H1 (cell line): Measurements from ENCODE around the gene MRTO4. TPM values are rescaled to one million over a fixed set of nuclear protein-coding genes. Genes with fewer than 3 reads are reported as not detected.

Experiments
- CTCF ChIA-PET: fragments of 300-600 bp; sonication (Branson Sonifier 250); formaldehyde crosslinking; loops from one replicate; lab custom pipeline; 2021; ENCODE audit not compliant: partially characterized antibody; lab: Charles Lee
- POLR2A ChIA-PET: fragments of 300-600 bp; sonication (Branson Sonifier 250); formaldehyde crosslinking; loops from one replicate; lab custom pipeline; 2021; ENCODE audit warnings: inconsistent platforms; ENCODE audit not compliant: partially characterized antibody; lab: Charles Lee
- DNase-seq, 2 experiments: peaks; one replicate each; pipeline versions ENCODE4 v3.0.0 to v3.0.0-alpha.2; 2010 to 2022; ENCODE audit warnings: low spot score in 2 of 2, low read depth in 1 of 2, mixed read lengths in 1 of 2
- FAIRE-seq: peaks from 2 replicates; lab custom pipeline; 2011; peaks lifted over from hg19 to GRCh38; lab: Jason Lieb, UNC
- H2AFZ ChIP-seq: 2 replicates; pipeline ENCODE4 v1.8.1; 2012; ENCODE audit warnings: low read length, inconsistent platforms
- H2AK5ac ChIP-seq: 2 replicates; pipeline ENCODE4 v1.6.1; 2013; ENCODE audit warnings: low read depth, low read length
- H2BK120ac ChIP-seq: replicated peaks from 2 replicates; pipeline ENCODE3; 2013; ENCODE audit warnings: low read depth, low read length, inconsistent platforms
- H2BK12ac ChIP-seq: 2 replicates; pipeline ENCODE4 v1.6.1; 2013; ENCODE audit warnings: low read depth, low read length
- H2BK15ac ChIP-seq: 2 replicates; pipeline ENCODE4 v1.6.1; 2013; ENCODE audit warnings: low read length
- H2BK20ac ChIP-seq: 2 replicates; pipeline ENCODE4 v1.6.1; 2013; ENCODE audit warnings: low read length
- H2BK5ac ChIP-seq: 2 replicates; pipeline ENCODE4 v1.6.1; 2013; ENCODE audit warnings: low read depth, low read length
- H3K14ac ChIP-seq: 2 replicates; pipeline ENCODE4 v1.6.1; 2013; ENCODE audit warnings: inconsistent platforms; ENCODE audit not compliant: insufficient read length
- H3K18ac ChIP-seq: 2 replicates; pipeline ENCODE4 v1.6.1; 2013; ENCODE audit warnings: low read length; ENCODE audit errors: extremely low read depth
- H3K23ac ChIP-seq: 2 replicates; pipeline ENCODE4 v1.6.1; 2013; ENCODE audit warnings: inconsistent platforms; ENCODE audit not compliant: insufficient read length
- H3K23me2 ChIP-seq: 2 replicates; pipeline ENCODE4 v1.6.1; 2013; ENCODE audit warnings: low read depth, low read length
- H3K27ac ChIP-seq: 2 replicates; pipeline ENCODE4 v1.6.1; 2011; ENCODE audit warnings: low read depth, low read length, inconsistent platforms
- H3K27me3 ChIP-seq, 4 experiments: replicated peaks in 1 of 4; 1 replicate in 1 of 4; 2 replicates in 3 of 4; pipeline versions ENCODE4 v1.6.1 to v1.8.1; 2011 to 2013; ENCODE audit warnings: low read length in 3 of 4, mild to moderate bottlenecking in 3 of 4, inconsistent platforms in 2 of 4, mixed read lengths in 2 of 4, moderate library complexity in 1 of 4; ENCODE audit not compliant: control insufficient read depth in 3 of 4, insufficient read depth in 3 of 4; ENCODE audit errors: extremely low read depth in 1 of 4
- H3K36me3 ChIP-seq, 4 experiments: 2 replicates each; pipeline versions ENCODE4 v1.6.1 to v1.8.1; 2011 to 2013; ENCODE audit warnings: mild to moderate bottlenecking in 4 of 4, low read length in 3 of 4, moderate library complexity in 2 of 4, control low read depth in 1 of 4, inconsistent platforms in 1 of 4; ENCODE audit not compliant: insufficient read depth in 4 of 4, control insufficient read depth in 2 of 4
- H3K4ac ChIP-seq: replicated peaks from 2 replicates; pipeline ENCODE3; 2013; ENCODE audit warnings: low read length, low read depth, mixed read lengths, inconsistent platforms; ENCODE audit not compliant: insufficient read length
- H3K4me1 ChIP-seq, 4 experiments: replicated peaks in 1 of 4; 1 replicate in 1 of 4; 2 replicates in 3 of 4; pipeline versions ENCODE4 v1.6.1 to v1.8.1; 2011 to 2013; ENCODE audit warnings: low read length in 3 of 4, inconsistent platforms in 2 of 4, mixed read lengths in 1 of 4; ENCODE audit not compliant: insufficient read depth in 4 of 4, control insufficient read depth in 3 of 4
- H3K4me2 ChIP-seq, 2 experiments: 2 replicates each; pipeline versions ENCODE4 v1.6.1 to v1.8.1; 2011 to 2013; ENCODE audit warnings: low read depth in 2 of 2, low read length in 2 of 2, control low read depth in 1 of 2, inconsistent platforms in 1 of 2, mild to moderate bottlenecking in 1 of 2; ENCODE audit not compliant: insufficient read depth in 1 of 2
- H3K4me3 ChIP-seq, 4 experiments: fragments of 200-600, 300-600 bp in 1 of 4; sonication (generic), shearing (Covaris generic), sonication (Bioruptor Twin) in 1 of 4; 2 replicates each; pipeline versions ENCODE4 v1.5.1 to v1.8.1; 2011 to 2016; ENCODE audit warnings: low read length in 4 of 4, low read depth in 3 of 4, control low read depth in 2 of 4, inconsistent platforms in 2 of 4, mild to moderate bottlenecking in 2 of 4, mixed read lengths in 1 of 4, moderate library complexity in 1 of 4; ENCODE audit not compliant: insufficient read depth in 2 of 4; ENCODE audit errors: extremely low read depth in 1 of 4
- H3K56ac ChIP-seq: replicated peaks from 2 replicates; pipeline ENCODE3; 2013; ENCODE audit warnings: low read depth, mild to moderate bottlenecking, mixed read lengths, low read length, inconsistent platforms; ENCODE audit not compliant: insufficient read length
- H3K79me1 ChIP-seq: 2 replicates; pipeline ENCODE4 v1.6.1; 2013; ENCODE audit warnings: low read depth, low read length, control low read depth
- H3K79me2 ChIP-seq, 2 experiments: 2 replicates each; pipeline versions ENCODE4 v1.6.1 to v1.8.1; 2012 to 2013; ENCODE audit warnings: low read length in 2 of 2, mild to moderate bottlenecking in 2 of 2, inconsistent platforms in 1 of 2; ENCODE audit not compliant: insufficient read depth in 2 of 2, control insufficient read depth in 1 of 2
- H3K9ac ChIP-seq, 4 experiments: replicated peaks in 1 of 4; 1 replicate in 1 of 4; 2 replicates in 3 of 4; pipeline versions ENCODE4 v1.6.1 to v1.8.1; 2011 to 2013; ENCODE audit warnings: low read depth in 3 of 4, low read length in 3 of 4, control low read depth in 2 of 4, mild to moderate bottlenecking in 2 of 4, moderate library complexity in 2 of 4, inconsistent platforms in 1 of 4; ENCODE audit errors: extremely low read depth in 1 of 4
- H3K9me3 ChIP-seq, 2 experiments: 2 replicates each; pipeline versions ENCODE4 v1.6.1 to v1.8.1; 2012 to 2013; ENCODE audit warnings: mild to moderate bottlenecking in 2 of 2, moderate library complexity in 2 of 2, control low read depth in 1 of 2, inconsistent platforms in 1 of 2, low read depth in 1 of 2, low read length in 1 of 2, mixed read lengths in 1 of 2; ENCODE audit not compliant: insufficient read depth in 2 of 2
- H4K20me1 ChIP-seq, 2 experiments: replicated peaks in 1 of 2; 2 replicates each; pipeline versions ENCODE3 to v1.8.1; 2011 to 2013; ENCODE audit warnings: inconsistent platforms in 2 of 2, low read length in 2 of 2, mild to moderate bottlenecking in 1 of 2; ENCODE audit not compliant: insufficient read depth in 2 of 2, control insufficient read depth in 1 of 2
- H4K5ac ChIP-seq: 2 replicates; pipeline ENCODE4 v1.6.1; 2013; ENCODE audit warnings: low read length, low read depth, mixed read lengths, inconsistent platforms; ENCODE audit not compliant: insufficient read length
- H4K8ac ChIP-seq: 2 replicates; pipeline ENCODE4 v1.8.0; 2013; ENCODE audit warnings: mild to moderate bottlenecking, moderate library complexity, low read length, inconsistent platforms; ENCODE audit not compliant: insufficient read depth; ENCODE audit errors: extremely low read depth
- H4K91ac ChIP-seq: replicated peaks from 2 replicates; pipeline ENCODE3; 2013; ENCODE audit warnings: low read length, mixed read lengths, inconsistent platforms; ENCODE audit not compliant: insufficient read length
- CEBPB ChIP-seq: IDR thresholded peaks from 2 replicates; pipeline ENCODE4 v1.6.1; 2012; ENCODE audit warnings: low read depth, low read length
- EGR1 ChIP-seq: IDR thresholded peaks from 2 replicates; pipeline ENCODE4 v1.6.1; 2011; ENCODE audit warnings: low read depth, low read length, borderline replicate concordance
- FOSL1 ChIP-seq: IDR thresholded peaks from 2 replicates; pipeline ENCODE4 v1.6.1; 2011; ENCODE audit warnings: mild to moderate bottlenecking, low read depth, low read length, moderate library complexity; ENCODE audit not compliant: insufficient read depth
- JUND ChIP-seq: IDR thresholded peaks from 2 replicates; pipeline ENCODE4 v1.6.1; 2011; ENCODE audit warnings: mild to moderate bottlenecking, improper control_type of control experiment, low read length
- KDM4A ChIP-seq: IDR thresholded peaks from one replicate; pipeline ENCODE4 v1.7.1; 2012; ENCODE audit warnings: low read depth, mild to moderate bottlenecking, moderate library complexity, low read length, inconsistent platforms; ENCODE audit not compliant: severe bottlenecking
- MAFK ChIP-seq: IDR thresholded peaks from 2 replicates; pipeline ENCODE4 v1.6.1; 2012; ENCODE audit warnings: low read depth, mild to moderate bottlenecking, improper control_type of control experiment, low read length
- POLR2A ChIP-seq, 2 experiments: IDR thresholded peaks; 1 replicate in 1 of 2; 2 replicates in 1 of 2; pipeline ENCODE4 v1.6.1; 2011; ENCODE audit warnings: low read depth in 2 of 2, low read length in 2 of 2, mild to moderate bottlenecking in 2 of 2; ENCODE audit errors: control extremely low read depth in 1 of 2
- RBBP5 ChIP-seq: IDR thresholded peaks from 2 replicates; pipeline ENCODE4 v1.7.1; 2012; ENCODE audit warnings: low read depth, mild to moderate bottlenecking, inconsistent platforms, low read length, moderate library complexity, borderline replicate concordance
- SIRT6 ChIP-seq: IDR thresholded peaks from one replicate; pipeline ENCODE4 v1.7.1; 2012; ENCODE audit warnings: low read length, inconsistent platforms
- SP1 ChIP-seq: IDR thresholded peaks from 2 replicates; pipeline ENCODE4 v1.6.1; 2011; ENCODE audit warnings: low read depth, low read length
- USF2 ChIP-seq: IDR thresholded peaks from 2 replicates; pipeline ENCODE4 v1.6.1; 2011; ENCODE audit warnings: low read length, improper control_type of control experiment
- WGBS, 2 experiments: shearing (Covaris generic) in 1 of 2; methylation state at CpG; one replicate each; pipeline versions ENCODE4 v1.1.6 to v1.1.7; 2013 to 2015; ENCODE audit warnings: low lambda C conversion rate in 2 of 2, mixed read lengths in 2 of 2, inconsistent platforms in 1 of 2, low coverage in 1 of 2, missing lambda C conversion rate in 1 of 2; ENCODE audit not compliant: insufficient replicate concordance in 2 of 2, insufficient coverage in 1 of 2, insufficient read length in 1 of 2; ENCODE audit errors: extremely low coverage in 1 of 2, missing lambda C conversion rate in 1 of 2; 5-methylcytosine and 5-hydroxymethylcytosine counted together
- polyA plus RNA-seq, 7 experiments: library from polyadenylated mRNA; depleted of rRNA in 3 of 7; stranded (reverse) in 5 of 7; unstranded in 2 of 7; fragments of >200 nt in 5 of 7; fragments of 200-250 nt in 2 of 7; gene quantifications; 1 replicate in 5 of 7; 2 replicates in 1 of 7; 4 replicates in 1 of 7; pipeline versions ENCODE4 v1.2.1 to v1.2.3, GENCODE V29; 2011 to 2013; ENCODE audit warnings: missing spikeins in 2 of 7, mixed read lengths in 2 of 7
- total RNA-seq: library from RNA; stranded (reverse); fragmentation: NEBNext Ultra II Directional; extraction: Animal tissue kit (Norgen Biotek cat#: 25700); gene quantifications from 2 replicates; pipeline ENCODE4 v1.2.1, GENCODE V29; 2021

The MRTO4 gene
- total and polyA plus RNA-seq, 2 of the 8 experiments (the other 6 are each of a cell fraction or from before 2014, with no cell fraction given): 36.9 to 64.3 TPM

DNA sequence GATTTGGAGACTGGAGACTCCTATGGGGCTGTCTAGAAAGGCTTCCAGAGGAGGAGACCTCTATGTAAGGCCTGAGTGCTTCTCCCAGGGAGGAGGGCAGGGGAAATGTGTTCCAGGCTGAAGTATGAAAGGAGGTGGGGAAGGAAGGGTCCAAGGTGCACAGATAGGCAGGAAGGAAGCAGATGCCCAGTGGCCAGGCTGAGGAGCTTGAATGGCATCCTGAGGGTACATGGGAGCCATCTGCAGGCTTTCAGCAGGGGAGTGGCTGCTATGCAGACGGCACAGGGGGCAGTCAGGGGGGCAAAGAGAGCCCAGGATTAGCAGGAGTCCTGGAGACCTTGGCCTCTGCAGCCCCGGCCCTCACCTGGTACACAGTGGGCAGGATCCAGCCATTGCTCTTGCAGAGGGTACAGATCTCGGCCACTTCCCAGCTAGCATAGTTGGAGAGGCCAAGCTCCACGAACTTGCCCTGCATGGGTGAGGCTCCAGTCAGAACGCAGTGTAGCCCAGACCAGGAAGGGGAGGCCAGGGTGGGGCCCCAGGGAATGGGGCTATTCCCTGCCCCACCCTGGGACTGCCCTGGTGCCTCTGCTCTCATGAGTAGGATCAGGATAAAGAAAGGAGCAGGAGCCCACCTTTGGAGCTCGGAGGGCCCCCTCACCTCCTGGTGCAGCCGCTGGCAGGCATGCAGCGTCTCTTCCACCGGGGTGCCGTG is 56.3 kb downstream of the MRTO4 start:
- Histone ChIP-seq H3K23ac (no peak overlapping the region), H3K4ac (no peak overlapping the region), H3K4me1 (peaks cover 0 to 12% (median 6%) of the 10 kb centered on the region in 4 experiments; a peak in 6 of 7 replicates), H2BK20ac (no peak overlapping the region), H3K4me3 (no peak overlapping the region), H2AK5ac (no peak overlapping the region), H4K5ac (no peak overlapping the region), H4K91ac (no peak overlapping the region), H3K9me3 (no peaks in the 10 kb centered on the region), H3K79me2 (no peaks in the 10 kb centered on the region; a peak in 1 of 4 replicates), H3K36me3 (peaks cover 5 to 30% (median 18%) of the 10 kb centered on the region in 4 experiments; a peak in 7 of 8 replicates), H3K9ac (no peak overlapping the region), H3K18ac (no peak overlapping the region), H3K27ac (no peak overlapping the region), H2BK5ac (no peak overlapping the region), H3K27me3 (peaks cover 0 to 4% (median 1%) of the 10 kb centered on the region in 4 experiments; a peak in 1 of 7 replicates), H3K4me2 (no peak overlapping the region), H2BK15ac (no peak overlapping the region), H4K8ac (no peak overlapping the region), H2AFZ (no peak overlapping the region), H2BK12ac (no peak overlapping the region), H3K56ac (no peak overlapping the region), H2BK120ac (no peak overlapping the region), H3K79me1 (peaks cover 2% of the 10 kb centered on the region; the same call in 1 of the 2 replicates), H4K20me1 (peaks cover 5 to 6% of the 10 kb centered on the region in 2 experiments), H3K14ac (no peak overlapping the region), H3K23me2 (peaks cover 10% of the 10 kb centered on the region; the same call in 1 of the 2 replicates)
- POLR2A ChIA-PET: no interaction called here
- CTCF ChIA-PET: interaction anchor here (1.3 kb wide), 1 partner anchor 34 kb away, joined by 3 read pairs; no protein-coding TSS in a partner anchor
- DNase-seq (no peak), FAIRE-seq (no peak)
- WGBS, 2 experiments: 90% methylated on average over 10 of the region's 10 CpGs; no CpG with 5 or more reads in 1 of the 2 experiments
- TF ChIP-seq SIRT6 (no peak), MAFK (no peak), SP1 (no peak), KDM4A (no peak), RBBP5 (no peak), POLR2A (IDR thresholded peaks at IDR 0.05; ENCODE audit: control extremely low read depth in 1 of 2, low read depth in 2 of 2, low read length in 2 of 2) (no peak), USF2 (no peak), JUND (no peak), CEBPB (no peak), FOSL1 (no peak), EGR1 (no peak)
